RPMI8226 (cell line): ENCODE results near the gene PCSK5.

ENCODE experiments used
- DNase-seq: peaks from one replicate; pipeline ENCODE4 v3.0.0-alpha.2; 2015

PCSK5 gene

GRCh38 chr9:76370396-76371023 is 480.0 kb downstream of the PCSK5 start:
- DNase-seq, result no peak

DNA sequence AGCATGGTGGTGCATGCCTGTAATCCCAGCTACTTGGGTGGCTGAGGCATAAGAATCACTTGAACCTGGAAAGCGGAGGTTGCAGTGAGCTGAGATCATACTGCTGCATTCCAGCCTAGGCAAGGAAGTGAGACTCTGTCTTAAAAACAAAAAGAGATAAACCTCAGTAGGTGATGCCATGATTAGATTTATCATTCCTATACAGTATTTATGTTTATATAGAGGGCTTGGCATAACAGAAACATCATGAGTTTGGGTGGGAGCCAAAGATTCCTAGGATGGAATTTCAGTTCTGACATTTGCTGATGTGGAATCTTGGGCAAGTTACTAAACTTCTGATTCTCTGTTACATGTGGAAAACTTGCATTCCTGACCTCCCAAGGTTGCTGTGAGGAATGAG is 481.4 kb downstream of the PCSK5 start:
- DNase-seq, result no peak

DNA sequence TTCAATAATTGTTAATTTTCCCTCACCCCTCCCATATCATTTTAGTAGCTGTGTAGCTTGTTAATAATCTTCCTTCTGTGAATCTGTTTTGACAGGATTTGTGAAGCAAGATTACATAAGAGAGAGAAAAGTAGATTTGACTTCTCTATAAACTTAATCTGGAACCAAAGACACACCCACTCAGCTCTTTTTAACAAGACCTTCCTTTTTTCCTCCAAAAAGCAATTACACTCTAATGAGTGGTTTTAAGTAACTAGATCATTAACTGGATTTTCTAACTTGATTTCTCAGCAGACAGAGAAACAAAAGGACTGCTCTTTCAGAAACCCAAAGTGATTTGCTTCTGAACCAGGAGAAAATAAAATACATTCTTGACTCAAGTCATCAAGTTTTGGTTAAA is 481.9 kb downstream of the PCSK5 start:
- no peak for DNase-seq

DNA sequence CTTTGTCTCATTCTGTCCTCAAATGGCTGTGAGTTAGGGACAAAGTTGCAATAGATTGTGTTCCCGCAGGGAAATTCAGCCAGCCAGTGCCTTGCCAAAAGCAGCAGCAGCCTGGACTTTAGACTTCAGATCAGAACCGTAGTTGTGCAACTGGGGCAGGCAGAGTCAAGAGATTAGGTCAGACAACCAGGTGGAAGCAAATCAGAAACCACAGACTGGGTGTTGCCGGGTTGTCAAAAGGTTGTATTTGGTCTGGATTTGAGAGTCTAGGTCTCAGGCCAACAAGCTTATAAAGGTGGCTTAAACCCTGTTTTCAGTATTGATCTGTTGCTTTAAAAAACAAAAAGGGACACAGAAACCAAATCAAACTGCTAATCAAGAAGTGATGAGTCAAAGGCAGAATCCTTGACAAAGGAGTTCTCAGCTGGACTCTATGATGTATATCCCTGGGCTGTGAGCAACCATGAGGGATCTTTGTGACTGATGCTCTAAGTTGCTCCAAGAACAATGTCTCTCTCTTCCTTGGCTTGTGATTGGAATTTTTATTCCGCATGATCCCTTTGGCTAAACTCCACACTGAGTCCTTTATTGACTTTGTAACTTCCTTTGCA is 482.8 kb downstream of the PCSK5 start:
- no peak for DNase-seq

GRCh38 chr9:76373784-76374474 is 483.5 kb downstream of the PCSK5 start:
- no peak for DNase-seq

- DNase-seq, result no peak
Measured at GRCh38 chr9:76374783-76375559, 484.5 kb downstream of the PCSK5 start.

DNA sequence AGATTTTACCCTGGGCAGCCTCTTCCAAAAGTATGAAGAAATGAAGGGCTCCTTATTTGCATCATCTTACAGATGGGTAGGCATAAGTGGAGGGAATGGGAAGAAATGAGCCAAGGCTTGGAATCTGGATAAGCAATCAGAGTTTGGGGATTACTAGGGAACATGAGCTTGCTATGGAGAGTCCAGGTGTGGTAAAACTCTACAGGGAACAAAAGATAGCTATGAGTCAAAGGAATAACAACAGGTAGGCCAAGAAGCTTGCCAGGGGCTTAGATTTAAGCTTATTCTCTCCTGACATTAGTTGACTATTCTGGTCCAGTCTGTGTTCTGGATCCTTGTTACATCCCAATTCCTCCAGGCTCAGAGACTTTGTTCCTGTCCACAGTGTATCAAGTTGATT is 487.3 kb downstream of the PCSK5 start:
- DNase-seq, result no peak

- no peak for DNase-seq
Measured at GRCh38 chr9:76378367-76379073, 488.0 kb downstream of the PCSK5 start.

- DNase-seq, result no peak
Measured at GRCh38 chr9:76379494-76379893, 489.0 kb downstream of the PCSK5 start.

- no peak for DNase-seq
Measured at GRCh38 chr9:76390656-76391055, 500.2 kb downstream of the PCSK5 start.

DNA sequence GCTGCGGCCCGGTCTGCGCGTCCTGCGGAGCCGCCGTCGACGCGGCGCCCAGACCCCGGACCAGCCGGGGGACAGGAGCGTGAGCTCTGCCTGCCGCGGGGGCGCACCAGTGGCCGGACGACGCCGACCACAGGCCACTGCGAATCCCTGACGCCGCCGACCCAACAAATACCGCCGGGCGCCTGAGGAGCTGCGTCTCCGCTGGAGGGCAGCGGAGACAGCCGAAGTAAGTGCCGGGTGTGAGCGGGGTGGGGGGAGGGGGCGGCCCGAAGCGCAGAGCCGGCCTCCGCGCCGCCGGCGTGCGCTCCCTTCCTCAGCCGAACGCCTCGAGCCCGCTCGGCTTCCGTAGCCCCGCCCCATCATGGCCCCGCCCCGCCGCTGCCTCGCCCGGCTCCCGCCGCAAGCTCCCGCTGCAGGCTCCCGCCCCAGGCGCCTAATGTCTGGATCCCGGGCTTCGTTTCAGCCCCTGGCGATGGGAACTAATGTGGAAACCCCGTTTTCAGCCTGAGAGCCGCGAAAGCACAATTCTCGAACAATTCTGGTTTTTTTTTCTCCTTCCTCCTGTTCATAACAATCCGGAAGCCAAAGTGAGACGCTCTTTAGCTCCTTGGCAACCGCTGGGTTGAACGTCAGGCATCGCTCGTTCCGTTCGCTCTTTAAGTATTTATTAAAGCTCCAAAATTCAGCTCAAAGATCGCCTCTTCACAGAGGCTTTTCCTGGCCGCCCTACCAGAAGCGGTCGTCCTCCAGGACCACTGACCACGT is 503.9 kb downstream of the PCSK5 start, which contains the start of gene RFK:
Gene RFK, minus strand, starts transcription at position 232 of the 765 bp plus-strand sequence. CDS start 255 bp downstream, outside the sequence.
- peak; percentile 89 for DNase-seq

DNA sequence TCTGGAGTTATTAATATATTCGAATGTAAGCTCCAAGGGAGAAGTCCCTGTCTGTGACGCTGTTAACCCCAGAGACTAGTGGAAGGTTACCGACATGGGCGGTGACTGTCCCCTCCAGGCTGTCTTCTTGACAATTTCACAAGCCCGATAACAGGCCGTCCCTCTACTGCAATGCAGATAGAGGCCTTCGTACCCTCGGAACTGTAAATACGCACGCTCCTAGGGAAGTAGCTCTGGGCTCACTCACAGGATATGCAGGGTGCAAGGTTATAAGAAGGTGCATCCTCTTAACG is 504.4 kb downstream of the PCSK5 start:
- peak; percentile 55 for DNase-seq

DNA sequence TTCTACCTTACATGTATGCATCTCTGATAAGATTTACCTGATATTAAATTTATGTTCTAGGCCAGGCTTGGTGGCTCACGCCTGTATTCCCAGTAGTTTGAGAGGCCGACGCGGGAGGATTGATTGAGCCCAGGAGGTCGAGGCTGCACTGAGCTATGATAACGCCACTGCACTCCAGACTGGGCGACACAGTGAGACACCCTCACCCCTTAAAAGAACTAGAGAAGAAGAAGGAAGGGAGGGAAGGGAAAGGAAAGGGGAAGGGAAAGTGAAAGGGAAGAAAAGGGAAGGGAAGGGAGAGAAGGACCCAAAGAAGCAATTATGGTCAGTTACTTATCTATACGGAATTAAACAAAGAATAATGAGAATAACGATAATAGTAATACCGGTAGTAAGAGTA is 504.9 kb downstream of the PCSK5 start:
- DNase-seq, result no peak

DNA sequence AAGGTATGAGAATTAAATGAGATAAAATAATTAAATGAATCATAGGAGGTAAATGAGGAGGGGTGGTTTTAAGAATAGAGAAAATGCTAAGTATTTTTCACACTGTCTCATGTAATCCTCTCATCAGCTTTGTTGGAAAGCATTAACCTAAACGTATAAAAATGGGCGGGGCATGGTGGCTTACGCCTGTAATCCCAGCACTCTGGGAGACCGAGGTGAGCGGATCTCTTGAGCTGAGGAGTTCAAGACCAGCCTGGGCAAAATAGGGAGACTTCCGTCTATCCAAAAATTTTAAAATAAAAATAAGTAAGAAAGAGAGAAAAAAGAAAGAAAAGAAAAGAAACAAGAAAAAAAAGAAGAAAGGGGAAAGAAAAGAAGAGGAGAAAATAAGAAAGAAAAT is 505.7 kb downstream of the PCSK5 start:
- DNase-seq, result no peak

DNA sequence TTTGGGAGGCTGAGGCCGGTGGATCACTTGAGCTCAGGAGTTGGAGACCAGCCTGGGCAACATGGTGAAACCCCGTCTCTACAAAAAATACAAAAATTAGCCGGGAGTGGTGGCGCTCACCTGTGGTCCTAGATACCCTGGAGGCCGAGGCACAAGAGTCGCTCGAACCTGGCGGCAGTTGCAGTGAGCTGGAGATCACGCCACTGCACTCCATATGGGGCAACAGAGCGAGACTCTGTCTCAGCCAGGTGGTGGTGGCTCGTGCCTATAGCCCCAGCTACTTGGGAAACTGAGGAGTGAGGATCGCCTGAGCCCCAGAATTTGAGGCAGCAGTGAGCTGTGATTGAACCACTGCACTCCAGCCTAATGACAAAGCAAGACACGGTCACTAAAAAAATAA is 506.1 kb downstream of the PCSK5 start:
- DNase-seq, result no peak

DNA sequence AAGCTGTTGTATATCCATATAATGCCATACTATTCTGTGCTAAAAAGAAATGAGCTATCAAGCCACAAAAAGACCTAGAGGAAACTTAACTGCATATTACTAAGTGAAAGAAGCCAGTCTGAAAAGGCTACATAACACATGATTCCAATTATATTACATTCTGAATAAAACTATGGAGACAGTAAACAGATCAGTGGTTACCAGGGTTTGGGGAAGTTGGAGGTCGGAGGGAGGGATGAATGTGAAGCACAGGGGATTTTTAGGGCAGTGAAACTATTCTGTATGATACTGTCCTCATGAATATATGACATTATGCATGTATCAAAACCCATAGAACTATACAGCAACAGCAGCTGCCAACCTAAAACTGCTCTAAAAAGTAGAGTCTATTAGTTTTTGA is 509.4 kb downstream of the PCSK5 start:
- DNase-seq, result no peak

DNA sequence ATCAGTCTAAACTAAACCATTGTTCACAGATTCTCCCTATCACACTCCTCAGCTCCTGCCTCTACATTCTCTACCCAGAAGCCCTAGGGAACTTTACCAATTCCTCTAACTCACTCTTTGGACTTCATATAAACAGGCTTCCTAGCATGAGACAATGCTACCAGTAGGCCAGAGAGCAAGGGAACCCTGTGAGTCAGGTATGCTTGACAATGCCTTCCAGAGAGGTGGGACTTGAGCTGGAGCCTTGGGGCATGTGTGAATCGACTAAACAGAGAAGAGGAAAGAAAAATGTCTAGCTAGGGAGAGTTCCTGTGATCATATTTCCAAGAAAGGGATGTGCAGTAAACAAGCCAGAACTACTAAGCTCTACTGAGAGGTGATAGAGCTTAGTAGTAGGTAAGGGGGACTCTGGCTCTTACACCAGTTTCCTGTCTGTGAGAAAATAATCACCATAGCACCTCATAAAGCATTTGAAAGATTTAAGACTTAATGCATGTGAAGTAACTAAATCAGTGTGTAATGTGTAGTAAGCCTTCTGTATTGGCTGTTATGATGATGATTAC is 510.1 kb downstream of the PCSK5 start:
- no peak for DNase-seq

- DNase-seq, result no peak
Measured at GRCh38 chr9:76401176-76401575, 510.7 kb downstream of the PCSK5 start.

- DNase-seq, result peak; percentile 11
Measured at GRCh38 chr9:76401580-76402354, 511.3 kb downstream of the PCSK5 start.

- peak; percentile 56 for DNase-seq
Measured at GRCh38 chr9:76403352-76403751, 512.9 kb downstream of the PCSK5 start.

- no peak for DNase-seq
Measured at GRCh38 chr9:76404401-76404800, 513.9 kb downstream of the PCSK5 start.
